ENCODE results near the gene VWF.

The VWF gene

GRCh38 chr12:6076776-6077691 lies 47.4 kb downstream of the VWF start:
- no peak for DNase-seq

GRCh38 chr12:6076346-6076745 lies 48.1 kb downstream of the VWF start:
- no peak for DNase-seq

- DNase-seq = no peak
Measured at GRCh38 chr12:6074979-6075585, 49.4 kb downstream of the VWF start.

- no peak for DNase-seq
Measured at GRCh38 chr12:6074427-6074826, 50.0 kb downstream of the VWF start.

GRCh38 chr12:6073426-6073825 lies 51.0 kb downstream of the VWF start:
- DNase-seq = no peak

GRCh38 chr12:6072302-6072752 lies 52.1 kb downstream of the VWF start:
- no peak for DNase-seq

- no peak for DNase-seq
Measured at GRCh38 chr12:6071589-6071988, 52.9 kb downstream of the VWF start.

GRCh38 chr12:6070472-6071257 lies 53.8 kb downstream of the VWF start:
- no peak for DNase-seq

- DNase-seq = no peak
Measured at GRCh38 chr12:6069437-6070093, 54.9 kb downstream of the VWF start.

- no peak for DNase-seq
Measured at GRCh38 chr12:6068227-6068626, 56.2 kb downstream of the VWF start.

- DNase-seq = no peak
Measured at GRCh38 chr12:6067152-6067916, 57.1 kb downstream of the VWF start.

- no peak for DNase-seq
Measured at GRCh38 chr12:6066651-6067050, 57.8 kb downstream of the VWF start.

- DNase-seq = no peak
Measured at GRCh38 chr12:6065863-6066199, 58.6 kb downstream of the VWF start.

- no peak for DNase-seq
Measured at GRCh38 chr12:6065131-6065862, 59.2 kb downstream of the VWF start.

GRCh38 chr12:6062757-6063735 lies 61.4 kb downstream of the VWF start:
- peak; percentile 72 for DNase-seq

GRCh38 chr12:6062395-6062756 lies 62.1 kb downstream of the VWF start:
- no peak for DNase-seq

- no peak for DNase-seq
Measured at GRCh38 chr12:6061660-6062059, 62.8 kb downstream of the VWF start.

GRCh38 chr12:6059860-6060565 lies 64.5 kb downstream of the VWF start:
- no peak for DNase-seq

GRCh38 chr12:6059221-6059620 lies 65.2 kb downstream of the VWF start:
- no peak for DNase-seq
